Amniotic stem cell (primary cell): ENCODE results near the gene UBE2J1.

Source experiments
- DNase-seq: peaks from one replicate; lab custom pipeline; 2025; lab: John Stamatoyannopoulos, UW

Gene UBE2J1

GRCh38 chr6:89290401-89291155 lies 61.9 kb downstream of the UBE2J1 start:
- DNase-seq = no peak

DNA sequence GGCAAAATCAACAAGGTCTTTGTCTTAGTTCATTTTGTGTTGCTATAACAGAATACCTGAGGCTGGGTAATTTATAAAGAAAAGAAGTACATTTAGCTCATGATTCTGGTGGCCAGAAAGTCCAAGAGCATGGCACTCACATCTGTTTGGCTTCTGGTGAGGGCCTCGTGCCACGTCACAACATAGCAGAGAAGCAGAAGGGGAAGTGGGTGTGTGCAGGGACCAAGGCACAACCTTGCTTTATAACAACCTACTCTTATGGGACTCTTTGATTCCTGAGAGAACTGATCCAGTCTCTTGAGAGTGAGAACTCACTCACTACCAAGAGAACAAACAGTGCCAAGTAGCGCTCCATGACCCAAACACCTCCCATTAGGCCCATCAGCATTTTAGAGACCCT lies 62.8 kb downstream of the UBE2J1 start:
- DNase-seq = no peak

GRCh38 chr6:89287351-89288028 lies 65.0 kb downstream of the UBE2J1 start:
- no peak for DNase-seq

DNA sequence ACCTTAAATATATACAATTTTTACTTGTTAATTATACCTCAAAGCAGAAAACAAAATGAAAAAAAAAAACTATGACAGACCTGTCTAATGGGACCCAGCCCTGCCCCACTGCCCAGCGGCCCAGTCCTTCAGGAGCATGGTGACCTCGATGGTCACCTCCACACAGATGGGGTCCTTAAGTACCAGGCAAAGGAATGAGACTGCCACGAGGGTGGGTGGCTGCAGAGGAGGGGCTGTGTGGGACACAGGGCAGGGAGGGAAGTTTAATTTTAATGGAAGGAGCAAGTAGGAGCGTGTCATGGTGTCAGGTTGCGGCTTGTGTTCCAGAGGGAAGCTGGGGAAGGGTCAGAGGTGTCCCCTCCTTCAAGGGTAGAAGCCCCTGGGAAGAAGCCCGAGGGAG lies 66.0 kb downstream of the UBE2J1 start:
- no peak for DNase-seq

GRCh38 chr6:89284963-89285735 lies 67.4 kb downstream of the UBE2J1 start:
- no peak for DNase-seq

- no peak for DNase-seq
Measured at GRCh38 chr6:89284081-89284480, 68.4 kb downstream of the UBE2J1 start.

- DNase-seq = no peak
Measured at GRCh38 chr6:89282749-89283148, 69.8 kb downstream of the UBE2J1 start.

- DNase-seq = no peak
Measured at GRCh38 chr6:89281779-89282246, 70.7 kb downstream of the UBE2J1 start.

DNA sequence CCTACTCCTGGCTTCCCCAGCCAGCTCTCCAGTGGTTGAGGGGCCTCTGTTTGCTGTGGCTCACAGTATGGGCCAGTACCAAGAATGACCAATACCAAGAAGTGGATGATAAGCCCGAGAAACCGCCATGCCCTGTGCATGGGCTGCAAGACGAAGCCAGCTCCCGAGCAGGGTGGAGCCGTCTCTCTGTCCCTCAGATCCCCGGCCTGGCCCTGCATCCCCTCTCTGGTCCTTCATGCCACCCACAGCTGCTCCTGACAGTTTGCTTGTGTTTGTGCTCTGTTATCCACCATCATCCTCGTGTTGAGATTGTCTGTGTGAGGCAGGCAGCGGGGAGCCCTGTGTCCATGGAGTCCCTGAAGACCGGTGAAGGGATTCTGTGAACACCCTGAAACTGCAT lies 73.6 kb downstream of the UBE2J1 start:
- DNase-seq = no peak
